Fibroblast of villous mesenchyme (primary cell): ENCODE measurements around the gene LYRM1. TPM values are rescaled to one million over a fixed set of nuclear protein-coding genes. Genes with fewer than 3 reads are reported as not detected.
"Not testable (repeated sequence)": the region's sequence is repeated elsewhere in the genome, so short reads cannot be mapped to it uniquely, and the experiment has no call there.

Experiments used
- DNase-seq: peaks from one replicate; pipeline ENCODE4 v3.0.0-alpha.2; 2010; ENCODE audit warnings: low read depth
- H3K4me3 ChIP-seq: 2 replicates; pipeline ENCODE4 v1.5.1; 2011; ENCODE audit warnings: low read depth, mild to moderate bottlenecking, low read length
- CTCF ChIP-seq: IDR thresholded peaks from 2 replicates; pipeline ENCODE4 v1.5.1; 2012; ENCODE audit warnings: low read depth, mild to moderate bottlenecking, low read length; ENCODE audit not compliant: insufficient read depth
- total RNA-seq: library from RNA; depleted of rRNA; stranded (reverse); fragments of >200 nt; gene quantifications from 2 replicates; pipeline ENCODE4 v1.2.3, GENCODE V29; 2012

The LYRM1 gene
- total RNA-seq, 1 donor = 59.2 TPM

GRCh38 chr16:20857281-20857680 lies 43.3 kb upstream of the LYRM1 start:
- no peak for TF ChIP-seq CTCF
- DNase-seq = no peak
- no peak overlapping the region for H3K4me3 ChIP-seq

GRCh38 chr16:20859229-20859628 lies 41.3 kb upstream of the LYRM1 start:
- no peak for TF ChIP-seq CTCF
- H3K4me3 ChIP-seq = no peak overlapping the region

GRCh38 chr16:20859699-20860098 lies 40.9 kb upstream of the LYRM1 start:
- no peak for TF ChIP-seq CTCF
- H3K4me3 ChIP-seq = no peak overlapping the region
- no peak for DNase-seq

More at GRCh38 chr16:20859229-20859628, 41.3 kb upstream of the LYRM1 start:
- no peak for DNase-seq

- no peak overlapping the region for H3K4me3 ChIP-seq
- TF ChIP-seq CTCF = no peak
- no peak for DNase-seq
These were observed 40.2 kb upstream of the LYRM1 start for GRCh38 chr16:20860361-20860760.

- not testable (repeated sequence) for H3K4me3 ChIP-seq
These were observed 39.6 kb upstream of the LYRM1 start for GRCh38 chr16:20860995-20861394.

GRCh38 chr16:20862162-20862960 lies 38.2 kb upstream of the LYRM1 start:
- DNase-seq = no peak
- H3K4me3 ChIP-seq = no peak overlapping the region
- TF ChIP-seq CTCF = no peak

More at GRCh38 chr16:20860995-20861394, 39.6 kb upstream of the LYRM1 start:
- DNase-seq = not testable (repeated sequence)

GRCh38 chr16:20864376-20864775 lies 36.2 kb upstream of the LYRM1 start:
- not testable (repeated sequence) for H3K4me3 ChIP-seq, DNase-seq

- TF ChIP-seq CTCF = no peak
- no peak overlapping the region for H3K4me3 ChIP-seq
- peak; percentile 56 for DNase-seq
These were observed 35.0 kb upstream of the LYRM1 start for GRCh38 chr16:20865420-20866131.
